ENCODE data around the gene PCDHGB3. TPM values are rescaled to one million over a fixed set of nuclear protein-coding genes. Genes with fewer than 3 reads are reported as not detected.
"Not testable (repeated sequence)": the region's sequence is repeated elsewhere in the genome, so short reads cannot be mapped to it uniquely, and the experiment has no call there.

Gene PCDHGB3
- total RNA-seq, 1 experiment from 2014 or later, result 0.21 TPM

GRCh38 chr5:141384471-141385267 lies 14.6 kb downstream of the PCDHGB3 start:
- DNase-seq (ENCODE audit: low read depth, low spot score), result no peak
- in situ Hi-C loops (cut with HindIII; ENCODE audit: low pct_unique_long_range_greater_than_20kb, low sequenced_read_pairs), result no loop called here

- in situ Hi-C loops (cut with HindIII; ENCODE audit: low pct_unique_long_range_greater_than_20kb, low sequenced_read_pairs); DNase-seq (ENCODE audit: low read depth, low spot score): not testable (repeated sequence)
Observed at GRCh38 chr5:141387557-141388311, 17.7 kb downstream of the PCDHGB3 start, which contains the start of gene PCDHGB4. Gene PCDHGB4 (plus strand): TSS chr5:141387698. CDS start chr5:141387885, 187 bp downstream.

GRCh38 chr5:141388661-141389060 lies 18.6 kb downstream of the PCDHGB3 start:
- DNase-seq (ENCODE audit: low read depth, low spot score), result no peak
- in situ Hi-C loops (cut with HindIII; ENCODE audit: low pct_unique_long_range_greater_than_20kb, low sequenced_read_pairs), result no loop called here

- in situ Hi-C loops (cut with HindIII; ENCODE audit: low pct_unique_long_range_greater_than_20kb, low sequenced_read_pairs), result no loop called here
- no peak for DNase-seq (ENCODE audit: low read depth, low spot score)
Observed at GRCh38 chr5:141389153-141390042, 19.4 kb downstream of the PCDHGB3 start.

GRCh38 chr5:141392429-141393198 lies 22.6 kb downstream of the PCDHGB3 start, which contains the start of gene PCDHGA8:
Gene PCDHGA8 (plus strand): TSS chr5:141392633. CDS start chr5:141392814, 181 bp downstream.
- in situ Hi-C loops (cut with HindIII; ENCODE audit: low pct_unique_long_range_greater_than_20kb, low sequenced_read_pairs), result no loop called here
- no peak for DNase-seq (ENCODE audit: low read depth, low spot score)

- no peak for DNase-seq (ENCODE audit: low read depth, low spot score)
- in situ Hi-C loops (cut with HindIII; ENCODE audit: low pct_unique_long_range_greater_than_20kb, low sequenced_read_pairs), result no loop called here
Observed at GRCh38 chr5:141393267-141393666, 23.2 kb downstream of the PCDHGB3 start.

GRCh38 chr5:141394401-141395187 lies 24.6 kb downstream of the PCDHGB3 start:
- in situ Hi-C loops (cut with HindIII; ENCODE audit: low pct_unique_long_range_greater_than_20kb, low sequenced_read_pairs); DNase-seq (ENCODE audit: low read depth, low spot score): not testable (repeated sequence)

- in situ Hi-C loops (cut with HindIII; ENCODE audit: low pct_unique_long_range_greater_than_20kb, low sequenced_read_pairs); DNase-seq (ENCODE audit: low read depth, low spot score): not testable (repeated sequence)
Observed at GRCh38 chr5:141397756-141398551, 27.9 kb downstream of the PCDHGB3 start, which contains the start of gene PCDHGB5. Gene PCDHGB5 (plus strand): TSS chr5:141397947. CDS start chr5:141398128, 181 bp downstream.

- DNase-seq (ENCODE audit: low read depth, low spot score), result no peak
- in situ Hi-C loops (cut with HindIII; ENCODE audit: low pct_unique_long_range_greater_than_20kb, low sequenced_read_pairs), result no loop called here
Observed at GRCh38 chr5:141398608-141399007, 28.6 kb downstream of the PCDHGB3 start.

- in situ Hi-C loops (cut with HindIII; ENCODE audit: low pct_unique_long_range_greater_than_20kb, low sequenced_read_pairs), result no loop called here
- no peak for DNase-seq (ENCODE audit: low read depth, low spot score)
Observed at GRCh38 chr5:141399555-141400258, 29.7 kb downstream of the PCDHGB3 start.

GRCh38 chr5:141402553-141403243 lies 32.7 kb downstream of the PCDHGB3 start, which contains the start of gene PCDHGA9:
Gene PCDHGA9 (plus strand): TSS chr5:141402778. CDS start chr5:141402953, 175 bp downstream.
- in situ Hi-C loops (cut with HindIII; ENCODE audit: low pct_unique_long_range_greater_than_20kb, low sequenced_read_pairs), result no loop called here
- peak; percentile 23 for DNase-seq (ENCODE audit: low read depth, low spot score)

- in situ Hi-C loops (cut with HindIII; ENCODE audit: low pct_unique_long_range_greater_than_20kb, low sequenced_read_pairs), result no loop called here
- DNase-seq (ENCODE audit: low read depth, low spot score), result no peak
Observed at GRCh38 chr5:141403387-141403786, 33.3 kb downstream of the PCDHGB3 start.

GRCh38 chr5:141407790-141408505 lies 37.9 kb downstream of the PCDHGB3 start, which contains the start of gene PCDHGB6:
Gene PCDHGB6 (plus strand): TSS chr5:141408021. CDS start chr5:141408203, 182 bp downstream.
- in situ Hi-C loops (cut with HindIII; ENCODE audit: low pct_unique_long_range_greater_than_20kb, low sequenced_read_pairs), result not testable (repeated sequence)

More at GRCh38 chr5:141407790-141408505, 37.9 kb downstream of the PCDHGB3 start, which contains the start of gene PCDHGB6:
- not testable (repeated sequence) for DNase-seq (ENCODE audit: low read depth, low spot score)
